CD4-positive, alpha-beta T cell treated with Interleukin-4 for 4 hours (primary cell): ENCODE results near the gene SHISA3.

Experiments
- DNase-seq: peaks from one replicate; pipeline ENCODE4 v3.0.0-alpha.2; 2020

Gene SHISA3

DNA sequence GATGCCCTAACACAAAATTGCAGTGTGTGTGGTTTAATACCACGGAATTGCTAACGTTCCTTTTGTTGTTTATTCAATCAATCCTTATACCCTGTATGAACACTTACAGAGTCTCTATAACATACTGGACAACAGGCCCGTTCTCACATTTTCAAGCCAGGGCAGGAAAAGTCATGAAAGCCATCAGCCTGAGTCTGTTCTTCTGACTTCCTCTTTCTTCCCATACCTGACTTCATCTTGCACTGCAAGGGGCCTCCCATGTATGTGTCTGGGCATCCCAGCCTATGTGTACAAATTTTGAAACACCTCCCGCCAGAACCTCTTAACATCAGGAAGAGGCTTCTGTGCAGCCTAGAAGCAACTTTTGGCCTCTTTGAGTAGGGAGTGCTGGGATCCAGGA is 4.9 kb upstream of the SHISA3 start:
- DNase-seq, result no peak

- no peak for DNase-seq
These were observed 1.7 kb upstream of the SHISA3 start for GRCh38 chr4:42395595-42395994.

DNA sequence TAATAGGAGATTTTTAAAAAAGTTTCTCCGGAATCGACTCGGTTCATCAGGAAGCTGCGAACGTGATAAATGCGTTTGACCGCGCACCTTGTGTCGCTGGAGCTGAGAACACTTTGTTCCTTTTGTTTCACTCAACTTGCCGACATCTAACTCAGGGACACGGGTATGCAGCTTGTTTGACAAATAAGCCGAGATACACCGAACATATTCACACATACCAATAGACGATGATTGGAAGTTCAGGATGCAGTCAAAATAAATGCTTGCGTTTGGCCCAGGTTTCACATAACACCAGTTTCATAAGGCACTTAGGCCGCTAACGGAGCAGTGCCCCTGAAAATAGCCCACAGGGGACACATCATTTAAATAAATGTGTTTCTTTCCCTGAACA is 932 bp upstream of the SHISA3 start:
- DNase-seq, result no peak

DNA sequence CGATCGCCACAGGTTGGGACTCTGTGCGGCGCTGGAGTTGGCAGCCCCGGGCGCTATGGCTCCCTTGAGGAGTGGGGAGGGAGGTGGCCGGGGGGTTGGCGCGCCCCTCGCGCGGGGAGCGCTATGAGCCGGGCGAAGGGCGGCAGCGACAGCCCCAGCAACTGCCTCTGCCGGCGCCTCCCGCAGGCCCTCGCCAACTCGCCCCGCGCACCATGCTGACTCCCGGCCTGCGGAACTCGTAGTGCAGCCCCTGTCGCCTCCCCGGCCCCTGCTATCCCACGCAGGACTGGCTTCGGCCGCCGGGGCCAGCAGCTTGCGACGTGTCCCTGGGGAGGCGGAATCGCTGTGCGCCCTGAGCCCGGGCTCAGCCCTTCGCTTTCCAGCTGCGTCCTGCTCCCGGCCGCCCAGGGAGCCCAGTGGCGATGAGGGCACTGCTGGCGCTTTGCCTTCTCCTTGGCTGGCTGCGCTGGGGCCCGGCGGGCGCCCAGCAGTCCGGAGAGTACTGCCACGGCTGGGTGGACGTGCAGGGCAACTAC is 415 bp downstream of the SHISA3 start:
- DNase-seq, result no peak

DNA sequence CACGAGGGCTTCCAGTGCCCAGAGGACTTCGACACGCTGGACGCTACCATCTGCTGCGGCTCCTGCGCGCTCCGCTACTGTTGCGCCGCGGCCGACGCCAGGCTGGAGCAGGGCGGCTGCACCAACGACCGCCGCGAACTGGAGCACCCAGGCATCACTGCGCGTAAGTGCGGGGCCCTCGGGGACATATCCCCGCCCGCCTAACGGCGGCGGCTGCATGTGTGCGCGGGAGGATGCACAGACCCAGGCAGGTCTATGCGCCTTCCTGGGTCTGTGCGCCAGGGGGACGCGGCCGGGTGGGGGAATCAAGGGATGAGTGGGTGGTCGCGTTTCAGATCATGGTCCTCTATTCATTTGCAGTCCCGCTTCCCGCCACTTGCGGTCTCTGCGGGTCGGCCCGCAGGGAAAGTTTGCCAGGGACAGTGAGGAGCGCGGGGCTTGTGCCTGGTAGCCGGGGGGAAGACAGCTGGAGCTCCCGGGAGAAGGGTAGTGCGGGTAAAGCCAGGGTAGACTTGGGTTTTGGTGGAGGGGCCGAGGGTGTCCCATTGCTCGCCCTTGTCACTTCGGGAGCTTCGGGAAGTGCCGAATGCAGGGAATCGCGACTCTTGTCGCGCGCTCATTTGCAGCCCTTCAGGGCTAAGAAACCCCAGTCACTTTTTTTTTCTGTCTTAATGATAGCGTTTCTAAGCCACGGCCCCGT is 1.0 kb downstream of the SHISA3 start:
- no peak for DNase-seq

DNA sequence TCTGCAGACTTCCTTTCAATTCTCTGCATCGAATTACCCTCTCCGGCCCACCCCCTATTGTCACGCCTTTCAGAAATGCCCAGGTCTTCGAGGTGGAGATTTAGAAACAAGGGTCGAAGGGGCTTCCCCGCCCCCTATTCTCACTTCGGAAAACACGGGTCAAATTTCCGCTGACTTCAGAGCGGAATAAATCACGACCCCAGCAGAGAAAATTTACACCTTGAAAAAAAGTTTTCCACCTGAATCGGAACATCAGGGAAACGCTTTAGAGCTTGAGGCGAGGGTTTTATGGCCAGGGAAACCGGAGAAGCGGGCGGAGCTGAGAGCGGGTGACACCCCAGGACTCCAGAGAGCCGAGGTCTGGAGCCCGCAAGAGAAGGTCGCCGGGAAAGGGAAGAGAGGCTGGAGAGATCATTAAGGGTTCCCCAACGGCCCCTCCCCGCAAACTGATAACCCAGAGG is 1.6 kb downstream of the SHISA3 start:
- no peak for DNase-seq

DNA sequence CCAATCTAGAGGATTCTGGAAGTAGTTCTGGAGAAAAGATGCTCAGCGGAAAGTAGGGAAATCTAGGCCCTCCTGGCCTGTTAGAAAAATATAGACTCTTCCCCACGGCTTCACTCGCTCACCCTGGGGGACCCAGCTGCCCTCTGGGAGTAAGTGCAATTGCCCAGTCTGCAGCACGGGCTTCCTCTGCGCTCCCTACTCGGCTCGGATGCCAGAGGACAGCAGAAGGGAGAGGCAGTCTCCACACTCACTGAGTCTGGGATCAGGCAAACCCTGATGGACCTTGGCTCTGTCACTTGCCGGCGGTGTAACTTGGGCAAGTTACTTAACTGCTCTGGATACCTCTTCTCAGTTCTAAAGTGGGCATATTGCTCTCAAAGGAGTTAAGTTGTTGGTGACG is 2.1 kb downstream of the SHISA3 start:
- no peak for DNase-seq

- DNase-seq, result no peak
These were observed 3.9 kb downstream of the SHISA3 start for GRCh38 chr4:42401171-42401570.

DNA sequence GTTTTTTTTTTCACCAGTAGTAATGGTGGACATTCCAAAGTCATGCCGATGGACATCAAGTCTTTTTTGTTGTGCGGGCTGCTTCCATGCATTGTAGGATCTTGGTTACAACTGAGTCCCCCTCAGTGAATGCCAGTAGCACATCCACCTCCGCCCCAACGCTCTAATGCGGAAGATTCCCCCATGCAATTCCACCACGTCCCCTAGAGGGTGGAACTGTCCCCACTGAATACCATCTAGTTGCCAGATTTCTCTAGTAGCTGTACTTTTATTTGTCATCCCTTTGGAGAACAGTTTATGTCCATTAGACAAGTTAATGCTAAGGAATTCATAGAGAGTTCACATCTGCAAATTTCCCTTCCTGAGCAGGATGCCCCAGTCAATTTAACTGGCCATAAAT is 6.7 kb downstream of the SHISA3 start:
- no peak for DNase-seq

GRCh38 chr4:42410446-42410845 is 13.2 kb downstream of the SHISA3 start:
- DNase-seq, result no peak

DNA sequence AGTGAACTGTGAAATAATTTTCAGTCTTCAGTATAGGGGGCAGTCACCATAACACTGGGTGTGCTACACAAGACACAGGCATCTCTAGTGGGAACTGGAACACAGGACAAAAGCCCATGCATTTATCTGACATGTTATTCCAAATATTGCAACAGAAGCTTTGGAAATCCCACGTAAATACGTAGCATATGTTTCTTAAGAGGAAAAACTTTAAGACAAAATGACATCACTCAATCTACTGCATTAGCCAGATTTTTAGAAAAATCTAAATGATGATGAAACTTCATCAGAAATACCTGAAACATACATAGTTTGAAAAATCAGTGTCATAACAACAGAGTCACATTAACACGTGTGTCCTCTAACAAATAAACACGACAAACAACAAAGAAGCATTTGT is 14.5 kb downstream of the SHISA3 start:
- DNase-seq, result no peak

- DNase-seq, result no peak
These were observed 15.0 kb downstream of the SHISA3 start for GRCh38 chr4:42412251-42412650.

GRCh38 chr4:42415281-42415680 is 18.0 kb downstream of the SHISA3 start:
- DNase-seq, result no peak

- DNase-seq, result no peak
These were observed 18.7 kb downstream of the SHISA3 start for GRCh38 chr4:42416017-42416416.

GRCh38 chr4:42417550-42417949 is 20.3 kb downstream of the SHISA3 start:
- DNase-seq, result no peak

DNA sequence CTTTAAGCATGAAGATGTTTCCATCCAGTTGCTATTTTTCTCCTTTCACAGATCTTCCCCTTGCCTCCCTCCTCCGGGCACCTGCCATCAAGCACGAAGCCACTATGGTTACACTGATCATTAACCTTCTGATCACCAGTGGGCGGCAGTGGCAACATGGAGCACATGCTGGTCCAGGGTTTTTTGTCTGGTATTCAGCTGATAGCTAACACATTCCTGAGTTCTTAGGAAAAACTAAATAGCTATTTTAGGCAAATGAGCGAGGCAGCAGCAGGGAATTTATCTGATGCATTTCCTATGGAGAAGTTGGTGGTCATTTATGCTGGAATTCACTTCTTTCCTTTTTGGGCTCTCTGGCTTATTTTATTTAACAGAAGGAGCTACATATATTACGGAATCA is 22.9 kb downstream of the SHISA3 start:
- no peak for DNase-seq

DNA sequence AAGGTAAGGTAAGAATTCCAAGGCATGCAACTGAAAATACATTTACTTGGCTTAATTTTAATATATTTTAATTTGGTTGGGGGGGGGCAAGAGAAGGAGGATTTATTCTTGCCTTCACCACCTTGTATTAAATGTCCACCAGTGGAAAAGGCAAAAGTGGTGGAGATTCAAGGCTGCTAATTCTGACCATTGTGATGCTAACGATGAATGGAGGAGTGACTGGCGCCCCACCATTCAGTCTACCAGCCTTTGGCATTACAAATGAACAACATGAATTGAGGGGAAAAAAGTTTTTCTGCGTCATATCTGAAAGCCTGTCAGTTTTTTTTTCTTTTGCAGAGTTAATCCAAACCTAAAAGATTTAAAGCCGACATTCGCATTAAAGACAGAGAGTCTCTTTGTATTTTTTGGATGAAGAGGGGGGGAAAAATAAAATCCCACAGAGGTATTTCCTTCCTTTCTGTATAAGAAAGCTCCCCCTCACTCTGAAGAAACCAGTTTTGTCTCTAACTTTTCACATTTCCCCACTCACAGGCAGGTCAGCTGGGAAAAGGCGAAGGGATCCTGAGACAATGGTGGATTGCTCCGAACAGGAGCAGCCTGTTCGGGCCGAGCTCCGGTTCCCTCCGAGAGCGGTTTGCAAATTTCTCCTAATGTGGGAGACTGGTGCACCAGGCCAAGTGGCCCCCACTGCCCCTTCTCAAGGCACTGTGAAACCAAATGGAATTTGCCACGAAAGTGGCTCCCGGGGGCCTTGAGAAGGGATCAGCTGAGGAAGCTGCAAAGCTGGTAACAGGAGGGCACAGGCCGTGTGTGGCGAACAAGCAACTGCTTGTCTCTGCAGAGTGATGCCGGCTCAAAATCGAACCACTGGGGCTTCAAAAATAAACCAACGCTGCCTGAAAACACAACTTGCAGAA is 28.1 kb downstream of the SHISA3 start:
- DNase-seq, result no peak

DNA sequence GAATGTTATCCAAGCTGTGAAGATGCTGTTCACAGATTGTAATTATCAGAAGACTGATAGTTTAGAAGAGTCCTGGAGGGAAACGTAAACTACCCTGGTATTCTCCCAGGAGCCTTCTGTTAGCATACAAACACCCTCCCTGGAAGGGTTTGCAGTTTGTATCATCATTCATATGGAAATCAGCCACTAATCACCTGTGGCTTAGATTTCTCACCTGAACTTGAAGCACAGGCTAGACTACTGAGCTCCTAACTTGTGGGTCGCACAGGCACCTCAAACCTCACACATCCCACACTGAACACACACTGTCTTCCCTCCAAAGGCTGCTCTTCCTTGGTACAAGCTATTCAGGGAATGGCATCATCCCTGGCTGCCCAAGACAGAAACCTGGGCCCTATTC is 30.7 kb downstream of the SHISA3 start:
- DNase-seq, result no peak

DNA sequence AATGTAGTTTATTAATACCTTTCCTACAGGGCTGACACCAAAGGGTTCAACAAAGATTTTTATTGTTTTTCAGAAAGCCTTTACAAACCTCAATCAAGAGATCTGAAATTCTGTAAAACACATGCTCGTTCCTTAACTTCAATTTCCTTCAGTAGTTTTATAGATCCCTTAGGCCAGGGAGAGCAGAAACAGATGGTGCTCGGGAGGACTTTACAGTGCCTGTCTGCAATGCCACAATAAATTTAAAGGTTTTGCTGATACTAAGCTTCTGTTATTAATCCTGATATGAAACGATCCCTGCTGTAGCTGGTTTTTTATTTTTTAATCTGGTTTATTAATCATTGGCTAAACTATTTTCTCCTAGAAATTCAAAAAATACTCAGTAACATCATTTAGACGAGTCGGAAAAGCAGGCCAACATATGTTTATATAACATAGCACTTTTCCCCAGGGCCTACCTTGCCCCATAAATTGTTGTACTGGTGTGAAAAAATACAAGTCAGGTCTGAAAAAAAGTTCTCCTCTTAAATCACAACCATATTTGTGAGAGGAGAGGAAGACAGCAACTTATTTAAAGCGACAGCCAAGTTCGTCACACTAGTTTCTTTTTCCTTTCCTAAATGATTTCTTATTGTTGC is 39.8 kb downstream of the SHISA3 start:
- no peak for DNase-seq

DNA sequence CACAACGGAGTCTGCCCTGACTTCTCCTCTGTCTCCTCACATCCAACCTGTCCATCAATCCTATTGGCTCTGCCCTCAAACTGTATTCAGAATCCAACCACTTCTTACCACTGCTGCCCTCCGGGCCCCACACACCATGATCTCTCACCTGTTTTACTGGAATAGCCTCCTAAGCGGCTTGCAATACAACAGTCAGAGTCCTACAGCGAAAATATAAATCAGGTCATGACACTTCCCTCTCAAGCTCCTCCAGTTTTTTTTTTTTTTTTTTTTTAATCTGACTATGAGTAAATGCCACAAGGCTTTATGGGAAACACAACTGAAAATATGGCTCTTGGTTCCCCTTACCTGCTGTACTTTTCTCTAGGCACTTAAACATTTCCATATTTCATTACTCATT is 42.8 kb downstream of the SHISA3 start:
- no peak for DNase-seq

DNA sequence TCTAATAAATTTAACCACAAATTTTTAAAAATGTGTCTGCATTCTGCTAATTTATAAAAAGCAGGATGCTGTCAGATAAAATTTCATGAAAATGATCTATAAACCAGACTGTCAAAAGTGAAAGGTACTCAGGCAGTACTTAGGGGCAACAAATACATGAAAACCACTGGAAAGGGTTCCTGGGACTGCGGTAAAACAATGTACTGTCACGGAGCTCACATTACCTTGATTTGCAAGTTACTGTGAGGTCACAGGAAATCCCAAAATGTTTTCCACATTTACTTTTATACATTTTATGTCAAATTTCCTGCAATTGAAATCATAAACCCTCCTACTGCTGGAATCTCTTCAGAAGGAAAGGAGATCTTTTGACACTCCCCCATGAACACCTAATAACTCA is 45.3 kb downstream of the SHISA3 start:
- no peak for DNase-seq

DNA sequence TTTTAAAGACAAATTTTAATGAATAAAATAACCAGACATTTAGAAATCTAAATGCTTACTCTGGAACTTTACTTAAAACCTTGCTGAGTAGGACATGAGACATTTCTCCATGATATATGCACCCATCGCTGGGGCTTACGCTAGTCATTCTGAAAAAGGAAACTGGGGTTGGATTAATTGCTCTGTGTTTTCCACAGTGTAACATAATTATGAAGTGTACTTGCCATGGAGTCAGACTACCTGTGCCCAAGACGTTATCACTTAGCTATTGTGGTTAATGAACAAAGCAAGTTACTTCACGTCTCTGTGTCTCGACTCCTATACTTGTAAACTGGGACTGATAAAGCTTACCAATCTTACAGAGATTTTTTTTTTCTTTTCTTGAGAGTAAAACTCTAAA is 47.8 kb downstream of the SHISA3 start:
- no peak for DNase-seq

GRCh38 chr4:42446823-42447222 is 49.5 kb downstream of the SHISA3 start:
- DNase-seq, result no peak
